KG1 (cell line): ENCODE data around the gene FGB.

Experiments
- DNase-seq: peaks from one replicate; lab custom pipeline; 2025; lab: John Stamatoyannopoulos, UW

Gene FGB

GRCh38 chr4:154562697-154563254 is at the start of gene FGB:
TSS of gene FGB (plus strand) at chr4:154563011. CDS start at chr4:154563019, 8 bp downstream.
- no peak for DNase-seq

GRCh38 chr4:154516318-154517029 is 46.3 kb upstream of the FGB start:
- no peak for DNase-seq

GRCh38 chr4:154517591-154517990 is 45.2 kb upstream of the FGB start:
- DNase-seq, result no peak

GRCh38 chr4:154519214-154519613 is 43.6 kb upstream of the FGB start:
- DNase-seq, result no peak

GRCh38 chr4:154521607-154522006 is 41.2 kb upstream of the FGB start:
- DNase-seq, result no peak

GRCh38 chr4:154526151-154526550 is 36.7 kb upstream of the FGB start:
- DNase-seq, result no peak

GRCh38 chr4:154527308-154527707 is 35.5 kb upstream of the FGB start:
- no peak for DNase-seq

- no peak for DNase-seq
Measured at GRCh38 chr4:154528869-154529268, 33.9 kb upstream of the FGB start.

- DNase-seq, result no peak
Measured at GRCh38 chr4:154529728-154530519, 32.9 kb upstream of the FGB start.

- DNase-seq, result no peak
Measured at GRCh38 chr4:154534296-154534695, 28.5 kb upstream of the FGB start.

- DNase-seq, result no peak
Measured at GRCh38 chr4:154542271-154542879, 20.4 kb upstream of the FGB start.

- DNase-seq, result no peak
Measured at GRCh38 chr4:154545689-154546088, 17.1 kb upstream of the FGB start.

GRCh38 chr4:154549894-154550790 is 12.7 kb upstream of the FGB start, which contains the start of gene PLRG1:
TSS of gene PLRG1 (minus strand) at chr4:154550400. CDS start at chr4:154550308, 92 bp downstream.
- DNase-seq, result peak; percentile 74

GRCh38 chr4:154551872-154552686 is 10.7 kb upstream of the FGB start:
- DNase-seq, result no peak

GRCh38 chr4:154559141-154559493 is 3.7 kb upstream of the FGB start:
- no peak for DNase-seq

GRCh38 chr4:154559494-154560418 is 3.1 kb upstream of the FGB start:
- DNase-seq, result no peak

- no peak for DNase-seq
Measured at GRCh38 chr4:154560419-154560801, 2.4 kb upstream of the FGB start.

GRCh38 chr4:154560824-154561231 is 2.0 kb upstream of the FGB start:
- no peak for DNase-seq

GRCh38 chr4:154564311-154564710 is 1.5 kb downstream of the FGB start:
- no peak for DNase-seq

- DNase-seq, result no peak
Measured at GRCh38 chr4:154565704-154566103, 2.9 kb downstream of the FGB start.
